HepG2 (cell line): ENCODE measurements around the gene DDX59. TPM values are rescaled to one million over a fixed set of nuclear protein-coding genes. Genes with fewer than 3 reads are reported as not detected.

Experiments used
- MAZ ChIP-seq, 2 experiments: sonication (generic) in 1 of 2; formaldehyde crosslinking in 1 of 2; IDR thresholded peaks; 2 replicates each; pipeline versions ENCODE4 v1.5.0 to v1.6.1; 2012 to 2020; ENCODE audit warnings: low read depth in 2 of 2, mild to moderate bottlenecking in 2 of 2, borderline replicate concordance in 1 of 2, improper control_type of control experiment in 1 of 2, low read length in 1 of 2, missing genetic modification reagents in 1 of 2, moderate library complexity in 1 of 2
- ZNF333 ChIP-seq: sonication (generic); formaldehyde crosslinking; IDR thresholded peaks from 2 replicates; pipeline ENCODE4 v1.4.0; 2020; ENCODE audit warnings: mild to moderate bottlenecking, missing genetic modification reagents, borderline replicate concordance
- ZNF407 ChIP-seq: sonication (generic); formaldehyde crosslinking; IDR thresholded peaks from one replicate; pipeline ENCODE4 v1.5.1; 2020; ENCODE audit warnings: mild to moderate bottlenecking, missing genetic modification reagents; ENCODE audit errors: not compliant biosample characterization
- ZNF441 ChIP-seq: sonication (generic); formaldehyde crosslinking; IDR thresholded peaks from 2 replicates; pipeline ENCODE4 v1.7.0; 2021; ENCODE audit warnings: missing genetic modification reagents, borderline replicate concordance
- polyA plus RNA-seq, 8 experiments: library from polyadenylated mRNA; depleted of rRNA in 3 of 8; stranded (reverse) in 7 of 8; unstranded in 1 of 8; fragments of >200 nt; fragmentation: Illumina TruSeq in 4 of 8; extraction: Trizol in 4 of 8; gene quantifications; 2 replicates each; pipeline versions ENCODE4 v1.2.1 to v1.2.3, GENCODE V29; 2011 to 2016; ENCODE audit warnings: low read depth in 4 of 8, missing spikeins in 1 of 8, mixed read lengths in 1 of 8; ENCODE audit not compliant: insufficient read depth in 1 of 8
- total RNA-seq, 5 experiments: library from RNA; depleted of rRNA; stranded (reverse); fragments of >200 nt; fragmentation: Illumina TruSeq; extraction: Trizol; gene quantifications; 2 replicates each; pipeline ENCODE4 v1.2.3, GENCODE V29; 2016; ENCODE audit warnings: low read depth in 1 of 5
- TF ChIP-seq, protein P1 (sequence below): IDR thresholded peaks from 2 replicates; pipeline ENCODE4 v1.6.1; 2012; ENCODE audit warnings: low read depth, low read length, improper control_type of control experiment
- TF ChIP-seq, protein P2 (sequence below): sonication (generic); formaldehyde crosslinking; IDR thresholded peaks from 2 replicates; pipeline ENCODE4 v1.4.0; 2020; ENCODE audit warnings: missing genetic modification reagents
- TF ChIP-seq, protein P3 (sequence below): sonication (generic); formaldehyde crosslinking; IDR thresholded peaks from 2 replicates; pipeline ENCODE4; 2020; ENCODE audit warnings: missing genetic modification reagents, mild to moderate bottlenecking, borderline replicate concordance
- TF ChIP-seq, protein P4 (sequence below): sonication (generic); formaldehyde crosslinking; IDR thresholded peaks from 2 replicates; pipeline ENCODE4 v1.8.1; 2022; ENCODE audit warnings: mild to moderate bottlenecking, missing genetic modification reagents

Gene DDX59
- total and polyA plus RNA-seq, 2 of the 13 experiments (the other 11 are each of a cell fraction or from before 2014, with no cell fraction given): 12.1 to 14.8 TPM

DNA sequence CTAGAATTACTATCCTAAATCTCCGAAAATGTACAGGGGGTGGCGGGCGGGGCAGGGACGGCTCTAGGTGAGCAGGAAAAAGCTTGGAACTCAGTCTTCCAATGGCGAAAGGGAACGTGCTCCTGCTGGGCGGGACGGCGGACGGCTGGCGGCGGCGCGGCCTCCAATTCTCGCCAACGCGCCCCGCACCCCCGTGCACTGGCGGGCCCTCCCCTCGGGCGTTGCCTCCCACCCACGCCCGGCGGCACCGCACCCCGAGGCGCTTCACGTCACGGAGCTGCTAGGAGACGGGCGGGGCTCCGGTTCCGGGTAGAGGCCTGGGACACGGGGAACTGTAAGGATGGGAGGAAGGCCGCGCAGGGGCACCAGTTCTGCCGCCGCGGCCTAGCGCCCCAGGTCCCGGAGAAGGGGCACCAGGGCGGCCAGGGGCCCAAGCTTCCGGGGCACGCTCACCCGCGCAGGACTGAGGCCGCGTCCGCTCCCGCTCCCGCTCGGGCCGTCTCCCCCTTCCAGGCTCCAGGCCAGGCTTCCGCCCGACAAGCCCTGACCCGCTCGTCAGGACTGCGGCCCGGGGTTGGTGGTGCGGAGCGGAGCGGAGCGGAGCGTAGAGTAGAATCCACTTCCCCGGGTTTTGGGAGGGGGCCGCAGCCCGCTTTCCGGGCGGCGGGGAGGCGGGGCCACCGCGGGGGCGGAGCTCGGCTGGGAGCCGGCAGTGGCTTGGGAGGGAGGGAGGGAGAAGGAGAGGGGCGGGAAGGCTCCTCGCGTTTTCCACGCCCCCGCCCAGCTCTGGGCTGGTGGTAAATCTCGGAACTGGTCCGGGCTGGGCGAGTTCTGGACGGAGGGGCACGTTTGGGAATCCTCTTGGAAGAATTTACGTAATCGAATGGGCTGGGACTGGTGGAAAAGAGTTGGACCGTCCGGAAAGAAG lies at the start of gene DDX59 (continued):
- TF ChIP-seq ZNF407 (CRISPR knock-in tag): peak; percentile 56
- TF ChIP-seq, protein P1, sequence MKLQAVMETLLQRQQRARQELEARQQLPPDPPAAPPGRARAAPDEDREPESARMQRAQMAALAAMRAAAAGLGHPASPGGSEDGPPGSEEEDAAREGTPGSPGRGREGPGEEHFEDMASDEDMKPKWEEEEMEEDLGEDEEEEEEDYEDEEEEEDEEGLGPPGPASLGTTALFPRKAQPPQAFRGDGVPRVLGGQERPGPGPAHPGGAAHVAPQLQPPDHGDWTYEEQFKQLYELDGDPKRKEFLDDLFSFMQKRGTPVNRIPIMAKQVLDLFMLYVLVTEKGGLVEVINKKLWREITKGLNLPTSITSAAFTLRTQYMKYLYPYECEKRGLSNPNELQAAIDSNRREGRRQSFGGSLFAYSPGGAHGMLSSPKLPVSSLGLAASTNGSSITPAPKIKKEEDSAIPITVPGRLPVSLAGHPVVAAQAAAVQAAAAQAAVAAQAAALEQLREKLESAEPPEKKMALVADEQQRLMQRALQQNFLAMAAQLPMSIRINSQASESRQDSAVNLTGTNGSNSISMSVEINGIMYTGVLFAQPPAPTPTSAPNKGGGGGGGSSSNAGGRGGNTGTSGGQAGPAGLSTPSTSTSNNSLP: no peak
- TF ChIP-seq, protein P2, sequence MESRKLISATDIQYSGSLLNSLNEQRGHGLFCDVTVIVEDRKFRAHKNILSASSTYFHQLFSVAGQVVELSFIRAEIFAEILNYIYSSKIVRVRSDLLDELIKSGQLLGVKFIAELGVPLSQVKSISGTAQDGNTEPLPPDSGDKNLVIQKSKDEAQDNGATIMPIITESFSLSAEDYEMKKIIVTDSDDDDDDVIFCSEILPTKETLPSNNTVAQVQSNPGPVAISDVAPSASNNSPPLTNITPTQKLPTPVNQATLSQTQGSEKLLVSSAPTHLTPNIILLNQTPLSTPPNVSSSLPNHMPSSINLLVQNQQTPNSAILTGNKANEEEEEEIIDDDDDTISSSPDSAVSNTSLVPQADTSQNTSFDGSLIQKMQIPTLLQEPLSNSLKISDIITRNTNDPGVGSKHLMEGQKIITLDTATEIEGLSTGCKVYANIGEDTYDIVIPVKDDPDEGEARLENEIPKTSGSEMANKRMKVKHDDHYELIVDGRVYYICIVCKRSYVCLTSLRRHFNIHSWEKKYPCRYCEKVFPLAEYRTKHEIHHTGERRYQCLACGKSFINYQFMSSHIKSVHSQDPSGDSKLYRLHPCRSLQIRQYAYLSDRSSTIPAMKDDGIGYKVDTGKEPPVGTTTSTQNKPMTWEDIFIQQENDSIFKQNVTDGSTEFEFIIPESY (CRISPR knock-in tag): no peak
- TF ChIP-seq, protein P3, sequence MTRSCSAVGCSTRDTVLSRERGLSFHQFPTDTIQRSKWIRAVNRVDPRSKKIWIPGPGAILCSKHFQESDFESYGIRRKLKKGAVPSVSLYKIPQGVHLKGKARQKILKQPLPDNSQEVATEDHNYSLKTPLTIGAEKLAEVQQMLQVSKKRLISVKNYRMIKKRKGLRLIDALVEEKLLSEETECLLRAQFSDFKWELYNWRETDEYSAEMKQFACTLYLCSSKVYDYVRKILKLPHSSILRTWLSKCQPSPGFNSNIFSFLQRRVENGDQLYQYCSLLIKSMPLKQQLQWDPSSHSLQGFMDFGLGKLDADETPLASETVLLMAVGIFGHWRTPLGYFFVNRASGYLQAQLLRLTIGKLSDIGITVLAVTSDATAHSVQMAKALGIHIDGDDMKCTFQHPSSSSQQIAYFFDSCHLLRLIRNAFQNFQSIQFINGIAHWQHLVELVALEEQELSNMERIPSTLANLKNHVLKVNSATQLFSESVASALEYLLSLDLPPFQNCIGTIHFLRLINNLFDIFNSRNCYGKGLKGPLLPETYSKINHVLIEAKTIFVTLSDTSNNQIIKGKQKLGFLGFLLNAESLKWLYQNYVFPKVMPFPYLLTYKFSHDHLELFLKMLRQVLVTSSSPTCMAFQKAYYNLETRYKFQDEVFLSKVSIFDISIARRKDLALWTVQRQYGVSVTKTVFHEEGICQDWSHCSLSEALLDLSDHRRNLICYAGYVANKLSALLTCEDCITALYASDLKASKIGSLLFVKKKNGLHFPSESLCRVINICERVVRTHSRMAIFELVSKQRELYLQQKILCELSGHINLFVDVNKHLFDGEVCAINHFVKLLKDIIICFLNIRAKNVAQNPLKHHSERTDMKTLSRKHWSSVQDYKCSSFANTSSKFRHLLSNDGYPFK (CRISPR knock-in tag): peak; percentile 46; the same call in 1 of the 2 replicates
- TF ChIP-seq ZNF333 (CRISPR knock-in tag): peak; percentile 23; the same call in 1 of the 2 replicates
- no peak; the same call in 1 of the 2 replicates for TF ChIP-seq ZNF441
- peak; percentile 91; the same call in 1 of the 2 replicates for TF ChIP-seq MAZ (IDR thresholded peaks at IDR 0.05; ENCODE audit: borderline replicate concordance, low read depth, low read length)
- peak; percentile 61 for TF ChIP-seq MAZ (CRISPR knock-in tag; IDR thresholded peaks at IDR 0.05; ENCODE audit: low read depth)
- TF ChIP-seq, protein P4, sequence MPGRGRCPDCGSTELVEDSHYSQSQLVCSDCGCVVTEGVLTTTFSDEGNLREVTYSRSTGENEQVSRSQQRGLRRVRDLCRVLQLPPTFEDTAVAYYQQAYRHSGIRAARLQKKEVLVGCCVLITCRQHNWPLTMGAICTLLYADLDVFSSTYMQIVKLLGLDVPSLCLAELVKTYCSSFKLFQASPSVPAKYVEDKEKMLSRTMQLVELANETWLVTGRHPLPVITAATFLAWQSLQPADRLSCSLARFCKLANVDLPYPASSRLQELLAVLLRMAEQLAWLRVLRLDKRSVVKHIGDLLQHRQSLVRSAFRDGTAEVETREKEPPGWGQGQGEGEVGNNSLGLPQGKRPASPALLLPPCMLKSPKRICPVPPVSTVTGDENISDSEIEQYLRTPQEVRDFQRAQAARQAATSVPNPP (CRISPR knock-in tag): peak; percentile 79
